Hepatocyte (in vitro differentiated cells): ENCODE data around the gene MOCS1.

Experiments
- CTCF ChIP-seq: fragments of 200-600 bp; sonication (generic); IDR thresholded peaks from 2 replicates; pipeline ENCODE4 v1.5.1; 2016; ENCODE audit warnings: antibody characterized with exemption, mild to moderate bottlenecking; ENCODE audit not compliant: poor library complexity
- EZH2 ChIP-seq: fragments of 200-600 bp; sonication (generic); IDR thresholded peaks from 2 replicates; pipeline ENCODE4 v1.6.1; 2016; ENCODE audit warnings: antibody characterized with exemption, mild to moderate bottlenecking, borderline replicate concordance
- EZH2phosphoT487 ChIP-seq: fragments of 200-600 bp; sonication (generic); IDR thresholded peaks from one replicate; pipeline ENCODE4 v1.6.1; 2018; ENCODE audit warnings: antibody characterized with exemption, mild to moderate bottlenecking, low read depth, moderate library complexity; ENCODE audit not compliant: unreplicated experiment, severe bottlenecking

GRCh38 chr6:39983193-39983592, 48.9 kb upstream of the MOCS1 start:
- no peak for TF ChIP-seq CTCF
- TF ChIP-seq EZH2: no peak
- no peak for TF ChIP-seq EZH2phosphoT487
